Nephron (organoid): Measurements from ENCODE around the gene MAG.

ENCODE experiments used
- H3K27ac Mint-ChIP-seq, 3 experiments: 2 replicates each; pipeline ENCODE4 v1.8.0; 2020; ENCODE audit warnings: mixed read lengths in 3 of 3, mild to moderate bottlenecking in 2 of 3, moderate library complexity in 1 of 3
- H3K27me3 Mint-ChIP-seq: 2 replicates; pipeline ENCODE4 v1.8.0; 2021; ENCODE audit warnings: low read depth, mild to moderate bottlenecking, moderate library complexity, mixed read lengths
- H3K36me3 Mint-ChIP-seq: 2 replicates; pipeline ENCODE4 v1.8.0; 2020; ENCODE audit warnings: low read depth, mixed read lengths
- H3K4me1 Mint-ChIP-seq: 2 replicates; pipeline ENCODE4 v1.8.0; 2020; ENCODE audit warnings: mixed read lengths
- H3K4me3 Mint-ChIP-seq, 3 experiments: 2 replicates each; pipeline ENCODE4 v1.8.0; 2020; ENCODE audit warnings: mild to moderate bottlenecking in 3 of 3, mixed read lengths in 3 of 3, moderate library complexity in 2 of 3
- H3K9me3 Mint-ChIP-seq: 2 replicates; pipeline ENCODE4 v1.8.0; 2020; ENCODE audit warnings: mixed read lengths
- TF ChIP-seq, protein P1 (sequence below), 3 experiments: fragments of 200-600 bp; sonication (generic); IDR thresholded peaks; one replicate each; pipeline ENCODE4 v1.5.0; 2021; ENCODE audit warnings: antibody characterized with exemption in 3 of 3; ENCODE audit not compliant: unreplicated experiment in 3 of 3

The MAG gene

DNA sequence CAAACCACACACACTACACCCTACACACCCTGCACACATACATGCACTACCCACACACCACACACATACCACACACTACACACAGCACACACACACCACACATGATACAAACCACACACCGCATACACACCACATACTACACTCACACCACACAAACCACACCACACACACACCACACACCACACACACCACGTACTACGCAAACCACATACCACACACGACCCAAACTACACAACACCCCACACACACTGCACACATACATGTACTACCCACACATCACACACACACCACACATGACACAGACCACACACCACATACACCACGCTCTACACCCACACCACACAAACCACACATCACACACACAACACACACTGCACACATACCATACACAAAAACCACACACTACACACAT is 6.6 kb downstream of the MAG start:
- no peak overlapping the region for H3K4me3 Mint-ChIP-seq
- H3K27me3 Mint-ChIP-seq = peaks cover 3% of the 10 kb centered on the region
- no peaks in the 10 kb centered on the region for H3K4me1 Mint-ChIP-seq
- TF ChIP-seq, protein P1, sequence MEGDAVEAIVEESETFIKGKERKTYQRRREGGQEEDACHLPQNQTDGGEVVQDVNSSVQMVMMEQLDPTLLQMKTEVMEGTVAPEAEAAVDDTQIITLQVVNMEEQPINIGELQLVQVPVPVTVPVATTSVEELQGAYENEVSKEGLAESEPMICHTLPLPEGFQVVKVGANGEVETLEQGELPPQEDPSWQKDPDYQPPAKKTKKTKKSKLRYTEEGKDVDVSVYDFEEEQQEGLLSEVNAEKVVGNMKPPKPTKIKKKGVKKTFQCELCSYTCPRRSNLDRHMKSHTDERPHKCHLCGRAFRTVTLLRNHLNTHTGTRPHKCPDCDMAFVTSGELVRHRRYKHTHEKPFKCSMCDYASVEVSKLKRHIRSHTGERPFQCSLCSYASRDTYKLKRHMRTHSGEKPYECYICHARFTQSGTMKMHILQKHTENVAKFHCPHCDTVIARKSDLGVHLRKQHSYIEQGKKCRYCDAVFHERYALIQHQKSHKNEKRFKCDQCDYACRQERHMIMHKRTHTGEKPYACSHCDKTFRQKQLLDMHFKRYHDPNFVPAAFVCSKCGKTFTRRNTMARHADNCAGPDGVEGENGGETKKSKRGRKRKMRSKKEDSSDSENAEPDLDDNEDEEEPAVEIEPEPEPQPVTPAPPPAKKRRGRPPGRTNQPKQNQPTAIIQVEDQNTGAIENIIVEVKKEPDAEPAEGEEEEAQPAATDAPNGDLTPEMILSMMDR (IDR thresholded peaks at IDR 0.05; ENCODE audit: unreplicated experiment in 3 of 3) = no peak
- no peaks in the 10 kb centered on the region for H3K36me3 Mint-ChIP-seq
- H3K9me3 Mint-ChIP-seq = no peaks in the 10 kb centered on the region
- H3K27ac Mint-ChIP-seq = no peak overlapping the region

GRCh38 chr19:35299523-35300338 is 7.8 kb downstream of the MAG start:
- H3K27me3 Mint-ChIP-seq = no peaks in the 10 kb centered on the region
- no peak overlapping the region for H3K27ac Mint-ChIP-seq
- H3K36me3 Mint-ChIP-seq = no peaks in the 10 kb centered on the region
- no peaks in the 10 kb centered on the region for H3K4me1 Mint-ChIP-seq
- no peaks in the 10 kb centered on the region for H3K9me3 Mint-ChIP-seq
- H3K4me3 Mint-ChIP-seq = no peak overlapping the region
- TF ChIP-seq, protein P1 (IDR thresholded peaks at IDR 0.05; ENCODE audit: unreplicated experiment in 3 of 3) = no peak

GRCh38 chr19:35300339-35300649 is 8.3 kb downstream of the MAG start:
- no peaks in the 10 kb centered on the region for H3K36me3 Mint-ChIP-seq
- TF ChIP-seq, protein P1 (IDR thresholded peaks at IDR 0.05; ENCODE audit: unreplicated experiment in 3 of 3) = no peak
- no peak overlapping the region for H3K4me3 Mint-ChIP-seq
- H3K27me3 Mint-ChIP-seq = no peaks in the 10 kb centered on the region
- H3K27ac Mint-ChIP-seq = no peak overlapping the region
- no peaks in the 10 kb centered on the region for H3K4me1 Mint-ChIP-seq
- H3K9me3 Mint-ChIP-seq = no peaks in the 10 kb centered on the region

DNA sequence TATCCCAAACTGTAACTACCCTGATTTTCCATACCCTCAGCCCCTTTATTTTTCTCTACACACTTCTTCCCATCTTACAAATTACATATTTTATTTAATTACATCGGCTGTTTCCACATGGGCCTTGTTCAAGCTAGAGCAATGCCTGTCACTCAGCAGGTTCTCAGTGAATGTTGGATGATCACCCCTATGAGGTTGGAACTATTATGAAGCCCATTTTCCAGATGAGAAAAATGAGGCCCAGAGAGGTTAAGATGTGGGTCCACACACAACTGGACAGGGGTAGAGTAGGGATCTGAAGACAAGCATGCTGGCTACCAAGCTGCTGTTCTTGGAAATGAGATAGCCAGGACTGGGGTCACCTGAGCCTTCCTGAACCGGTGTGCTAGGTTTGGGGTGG is 10.0 kb downstream of the MAG start:
- Mint-ChIP-seq H3K9me3 (no peaks in the 10 kb centered on the region), H3K27me3 (no peaks in the 10 kb centered on the region), H3K27ac (peak overlapping the region in 1 of 3 experiments; percentile 8), H3K4me1 (peaks cover 5% of the 10 kb centered on the region), H3K36me3 (no peaks in the 10 kb centered on the region), H3K4me3 (no peak overlapping the region)
- TF ChIP-seq, protein P1 (IDR thresholded peaks at IDR 0.05; ENCODE audit: unreplicated experiment in 3 of 3) = no peak

DNA sequence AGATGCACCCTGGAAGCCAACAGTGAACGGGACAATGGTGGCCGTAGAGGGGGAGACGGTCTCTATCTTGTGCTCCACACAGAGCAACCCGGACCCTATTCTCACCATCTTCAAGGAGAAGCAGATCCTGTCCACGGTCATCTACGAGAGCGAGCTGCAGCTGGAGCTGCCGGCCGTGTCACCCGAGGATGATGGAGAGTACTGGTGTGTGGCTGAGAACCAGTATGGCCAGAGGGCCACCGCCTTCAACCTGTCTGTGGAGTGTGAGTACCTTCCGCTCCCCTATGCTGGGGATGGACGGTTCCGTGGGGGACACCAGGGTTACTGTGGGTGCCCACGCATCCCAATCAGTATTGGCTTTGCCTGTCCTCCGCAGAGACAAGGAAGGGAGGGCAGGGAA is 10.5 kb downstream of the MAG start:
- peak overlapping the region in 1 of 3 experiments; percentile 8 for H3K27ac Mint-ChIP-seq
- H3K9me3 Mint-ChIP-seq = no peaks in the 10 kb centered on the region
- no peak overlapping the region for H3K4me3 Mint-ChIP-seq
- H3K36me3 Mint-ChIP-seq = no peaks in the 10 kb centered on the region
- H3K27me3 Mint-ChIP-seq = no peaks in the 10 kb centered on the region
- TF ChIP-seq, protein P1 (IDR thresholded peaks at IDR 0.05; ENCODE audit: unreplicated experiment in 3 of 3) = no peak
- peaks cover 9% of the 10 kb centered on the region for H3K4me1 Mint-ChIP-seq

DNA sequence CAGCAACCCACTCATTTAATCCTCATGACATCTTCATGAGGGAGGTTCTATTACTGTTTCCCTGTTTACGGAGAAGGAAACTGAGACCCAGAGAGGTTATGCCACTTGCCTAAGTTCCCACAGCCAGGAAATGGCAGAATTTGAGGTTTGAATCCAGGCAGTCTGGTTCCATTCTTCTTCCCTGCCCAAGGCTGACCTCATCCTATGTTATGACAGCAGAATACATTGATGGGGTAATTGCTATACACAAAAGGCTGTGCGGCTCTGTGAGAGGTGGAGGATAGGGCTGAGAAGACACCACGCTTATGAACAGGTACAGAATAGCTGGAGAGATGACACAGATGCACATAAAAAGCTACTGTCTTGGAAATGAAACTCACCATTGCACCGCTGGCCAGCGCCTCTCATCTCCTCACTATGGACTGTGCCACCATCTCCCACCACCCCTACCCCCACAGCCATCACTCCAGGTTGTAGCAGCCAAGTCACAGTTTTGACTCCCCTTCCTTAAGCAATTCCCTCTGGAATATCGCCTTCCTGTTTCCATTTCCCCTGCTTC is 11.5 kb downstream of the MAG start:
- peaks cover 19% of the 10 kb centered on the region for H3K4me1 Mint-ChIP-seq
- H3K4me3 Mint-ChIP-seq = no peak overlapping the region
- peak overlapping the region in 2 of 3 experiments; percentile 1 to 13 for H3K27ac Mint-ChIP-seq
- TF ChIP-seq, protein P1 (IDR thresholded peaks at IDR 0.05; ENCODE audit: unreplicated experiment in 3 of 3) = no peak
- no peaks in the 10 kb centered on the region for H3K27me3 Mint-ChIP-seq
- H3K9me3 Mint-ChIP-seq = no peaks in the 10 kb centered on the region
- no peaks in the 10 kb centered on the region for H3K36me3 Mint-ChIP-seq
